Heart left ventricle (tissue), 13 donors: ENCODE measurements around the gene SOX21.

ENCODE experiments used
- POLR2A ChIP-seq, 2 donors: fragments of 450-650 bp; IDR thresholded peaks; one replicate each; pipeline ENCODE4 v1.6.1; 2017; ENCODE audit warnings: antibody characterized with exemption in 2 of 2, mild to moderate bottlenecking in 2 of 2, moderate library complexity in 2 of 2
- TF ChIP-seq, protein P1 (sequence below), 12 donors: fragments of 200-600 bp; sonication (generic) in 4 of 12; IDR thresholded peaks; one replicate each; pipeline versions ENCODE4 v1.5.0 to v1.8.0; 2018 to 2022; ENCODE audit warnings: antibody characterized with exemption in 12 of 12, mild to moderate bottlenecking in 5 of 12
- donor health status: ischemic (EF 13 %, LVEDD 7.1; RV severe dilation, severe dysfunction).
- donor health status: DM: no; HTN: yes; CAD: no.
- donor health status: DM: no; HTN: no; CAD: no.
- donor health status: ischemic (EF 25% LVEDD 6.9; RV normal size, moderate dysfunction).
- donor health status: ischemic (EF 25% LVEDD 5.7; RV mildly dilated, moderate dysfunction).
- donor health status: ischemic (EF 35%, LVEDD 5.7; RV mildly dilated, moderate dysfunction).
- donor health status: nonischemic (EF 11% LVEDD 7.7; RV severe dilation, severe dysfunction).
- donor health status: DM: yes; HTN: yes; CAD: no.
- donor health status: PGD.
- donor health status: ischemic (EF 29% LVEDD 5.4; RV normal size, mild dysfunction).
- donor health status: nonischemic (EF 23%, LVEDD 6.1; RV moderate dilation, normal function).

DNA sequence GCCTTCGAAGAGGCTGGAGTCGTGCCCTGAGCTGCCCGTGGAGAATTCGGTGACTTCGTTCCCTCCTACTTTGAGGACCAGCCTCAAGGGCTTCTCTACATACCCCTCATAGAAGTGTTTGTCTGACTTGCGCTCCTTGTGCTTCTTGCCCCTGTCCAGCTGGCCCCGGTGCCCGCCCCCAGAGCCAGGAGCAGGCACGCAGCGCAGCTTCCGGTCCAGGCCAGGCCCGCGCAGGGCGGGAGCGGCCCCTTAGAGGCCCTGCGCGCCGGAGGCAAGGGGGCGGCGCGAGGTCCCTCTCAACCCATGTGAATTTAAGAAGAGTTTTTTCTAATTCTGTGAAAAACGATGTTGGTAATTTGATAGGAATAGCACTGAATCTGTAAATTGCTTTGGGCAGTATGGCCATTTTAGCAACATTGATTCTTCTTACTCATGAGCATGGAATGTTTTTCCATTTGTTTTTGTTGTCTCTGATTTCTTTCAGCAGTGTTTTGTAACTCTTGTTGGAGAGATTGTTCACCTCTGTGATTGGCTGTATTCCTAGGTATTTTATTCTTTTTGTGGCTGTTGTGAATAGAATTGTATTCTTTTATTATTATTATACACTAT, 46.9 kb upstream of the SOX21 start:
- TF ChIP-seq POLR2A (IDR thresholded peaks at IDR 0.05): no peak
- TF ChIP-seq, protein P1, sequence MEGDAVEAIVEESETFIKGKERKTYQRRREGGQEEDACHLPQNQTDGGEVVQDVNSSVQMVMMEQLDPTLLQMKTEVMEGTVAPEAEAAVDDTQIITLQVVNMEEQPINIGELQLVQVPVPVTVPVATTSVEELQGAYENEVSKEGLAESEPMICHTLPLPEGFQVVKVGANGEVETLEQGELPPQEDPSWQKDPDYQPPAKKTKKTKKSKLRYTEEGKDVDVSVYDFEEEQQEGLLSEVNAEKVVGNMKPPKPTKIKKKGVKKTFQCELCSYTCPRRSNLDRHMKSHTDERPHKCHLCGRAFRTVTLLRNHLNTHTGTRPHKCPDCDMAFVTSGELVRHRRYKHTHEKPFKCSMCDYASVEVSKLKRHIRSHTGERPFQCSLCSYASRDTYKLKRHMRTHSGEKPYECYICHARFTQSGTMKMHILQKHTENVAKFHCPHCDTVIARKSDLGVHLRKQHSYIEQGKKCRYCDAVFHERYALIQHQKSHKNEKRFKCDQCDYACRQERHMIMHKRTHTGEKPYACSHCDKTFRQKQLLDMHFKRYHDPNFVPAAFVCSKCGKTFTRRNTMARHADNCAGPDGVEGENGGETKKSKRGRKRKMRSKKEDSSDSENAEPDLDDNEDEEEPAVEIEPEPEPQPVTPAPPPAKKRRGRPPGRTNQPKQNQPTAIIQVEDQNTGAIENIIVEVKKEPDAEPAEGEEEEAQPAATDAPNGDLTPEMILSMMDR (IDR thresholded peaks at IDR 0.05): no peak
